Adrenal gland (tissue), 5 donors: ENCODE results near the gene SPATS1.

Experiments
- POLR2A ChIP-seq, 2 donors: fragments of 450-650 bp; IDR thresholded peaks; one replicate each; pipeline ENCODE4 v1.6.1; 2017; ENCODE audit warnings: antibody characterized with exemption in 2 of 2, mild to moderate bottlenecking in 2 of 2, moderate library complexity in 1 of 2
- TF ChIP-seq, protein P1 (sequence below), 6 experiments: fragments of 450-650 bp in 4 of 6; fragments of 200-600 bp in 2 of 6; sonication (generic) in 1 of 6; IDR thresholded peaks; 1 replicate in 5 of 6; 2 replicates in 1 of 6; pipeline versions ENCODE4 v1.5.1 to v1.8.0; 2016 to 2021; ENCODE audit warnings: antibody characterized with exemption in 6 of 6, mild to moderate bottlenecking in 2 of 6, moderate library complexity in 1 of 6
- donor health status: DM: no; HTN: no; CAD: no.

- no peak for TF ChIP-seq POLR2A (IDR thresholded peaks at IDR 0.05)
- TF ChIP-seq, protein P1, sequence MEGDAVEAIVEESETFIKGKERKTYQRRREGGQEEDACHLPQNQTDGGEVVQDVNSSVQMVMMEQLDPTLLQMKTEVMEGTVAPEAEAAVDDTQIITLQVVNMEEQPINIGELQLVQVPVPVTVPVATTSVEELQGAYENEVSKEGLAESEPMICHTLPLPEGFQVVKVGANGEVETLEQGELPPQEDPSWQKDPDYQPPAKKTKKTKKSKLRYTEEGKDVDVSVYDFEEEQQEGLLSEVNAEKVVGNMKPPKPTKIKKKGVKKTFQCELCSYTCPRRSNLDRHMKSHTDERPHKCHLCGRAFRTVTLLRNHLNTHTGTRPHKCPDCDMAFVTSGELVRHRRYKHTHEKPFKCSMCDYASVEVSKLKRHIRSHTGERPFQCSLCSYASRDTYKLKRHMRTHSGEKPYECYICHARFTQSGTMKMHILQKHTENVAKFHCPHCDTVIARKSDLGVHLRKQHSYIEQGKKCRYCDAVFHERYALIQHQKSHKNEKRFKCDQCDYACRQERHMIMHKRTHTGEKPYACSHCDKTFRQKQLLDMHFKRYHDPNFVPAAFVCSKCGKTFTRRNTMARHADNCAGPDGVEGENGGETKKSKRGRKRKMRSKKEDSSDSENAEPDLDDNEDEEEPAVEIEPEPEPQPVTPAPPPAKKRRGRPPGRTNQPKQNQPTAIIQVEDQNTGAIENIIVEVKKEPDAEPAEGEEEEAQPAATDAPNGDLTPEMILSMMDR (IDR thresholded peaks at IDR 0.05), result no peak
Measured at GRCh38 chr6:44335631-44336030, 6.8 kb upstream of the SPATS1 start.
